Astrocyte (in vitro differentiated cells and primary cell): ENCODE data around the gene DEPDC7. TPM values are rescaled to one million over a fixed set of nuclear protein-coding genes. Genes with fewer than 3 reads are reported as not detected.

Experiments used
- DNase-seq: peaks from one replicate; pipeline ENCODE4 v3.0.0-alpha.2; 2010; ENCODE audit warnings: low read depth
- FAIRE-seq: peaks from 2 replicates; lab custom pipeline; 2011; peaks lifted over from hg19 to GRCh38; lab: Jason Lieb, UNC
- H2AFZ ChIP-seq: 2 replicates; pipeline ENCODE4 v1.6.0; 2012; ENCODE audit warnings: low read depth, low read length, inconsistent platforms
- H3K27ac ChIP-seq: 2 replicates; pipeline ENCODE4 v1.5.1; 2011; ENCODE audit warnings: low read depth, low read length, inconsistent platforms
- H3K27me3 ChIP-seq: 2 replicates; pipeline ENCODE4 v1.6.0; 2011; ENCODE audit warnings: low read length, inconsistent platforms; ENCODE audit not compliant: insufficient read depth
- H3K36me3 ChIP-seq: 2 replicates; pipeline ENCODE4 v1.5.1; 2011; ENCODE audit warnings: low read length, inconsistent platforms; ENCODE audit not compliant: insufficient read depth
- H3K4me1 ChIP-seq: 2 replicates; pipeline ENCODE4 v1.5.1; 2011; ENCODE audit warnings: low read length, inconsistent platforms; ENCODE audit not compliant: insufficient read depth
- H3K4me2 ChIP-seq: 2 replicates; pipeline ENCODE4 v1.6.0; 2012; ENCODE audit warnings: low read length, inconsistent platforms
- H3K4me3 ChIP-seq: 2 replicates; pipeline ENCODE4 v1.5.1; 2011; ENCODE audit warnings: low read depth, mild to moderate bottlenecking, low read length, inconsistent platforms; ENCODE audit not compliant: insufficient read depth
- H3K79me2 ChIP-seq: 2 replicates; pipeline ENCODE4 v1.6.0; 2012; ENCODE audit warnings: mild to moderate bottlenecking, low read length, inconsistent platforms; ENCODE audit not compliant: insufficient read depth
- H3K9ac ChIP-seq: 2 replicates; pipeline ENCODE4 v1.6.0; 2012; ENCODE audit warnings: mild to moderate bottlenecking, low read length, inconsistent platforms
- H3K9me3 ChIP-seq: 2 replicates; pipeline ENCODE4 v1.5.1; 2012; ENCODE audit warnings: low read depth, mild to moderate bottlenecking, low read length, inconsistent platforms; ENCODE audit not compliant: insufficient read depth
- H4K20me1 ChIP-seq: 2 replicates; pipeline ENCODE4 v1.6.0; 2012; ENCODE audit warnings: low read length, inconsistent platforms; ENCODE audit not compliant: insufficient read depth
- H3K27ac Mint-ChIP-seq: one replicate; pipeline ENCODE4 v1.8.0; 2021; ENCODE audit warnings: mild to moderate bottlenecking, mixed read lengths; ENCODE audit not compliant: unreplicated experiment
- H3K27me3 Mint-ChIP-seq: one replicate; pipeline ENCODE4 v1.8.0; 2021; ENCODE audit warnings: low read depth, mixed read lengths; ENCODE audit not compliant: unreplicated experiment
- H3K36me3 Mint-ChIP-seq: one replicate; pipeline ENCODE4 v1.8.0; 2021; ENCODE audit warnings: low read depth, mixed read lengths; ENCODE audit not compliant: unreplicated experiment
- H3K4me1 Mint-ChIP-seq: one replicate; pipeline ENCODE4 v1.8.0; 2021; ENCODE audit warnings: low read depth, mixed read lengths; ENCODE audit not compliant: unreplicated experiment
- H3K4me3 Mint-ChIP-seq: one replicate; pipeline ENCODE4 v1.8.0; 2021; ENCODE audit warnings: mild to moderate bottlenecking, moderate library complexity, mixed read lengths; ENCODE audit not compliant: unreplicated experiment
- H3K9me3 Mint-ChIP-seq: one replicate; pipeline ENCODE4 v1.8.0; 2021; ENCODE audit warnings: mild to moderate bottlenecking, mixed read lengths; ENCODE audit not compliant: unreplicated experiment
- CTCF ChIP-seq: IDR thresholded peaks from 2 replicates; pipeline ENCODE4 v1.5.1; 2011; ENCODE audit warnings: low read depth, mild to moderate bottlenecking, inconsistent platforms, low read length, moderate library complexity; ENCODE audit not compliant: insufficient read depth
- EZH2 ChIP-seq: IDR thresholded peaks from 2 replicates; pipeline ENCODE4 v1.6.1; 2012; ENCODE audit warnings: mild to moderate bottlenecking, low read length, inconsistent platforms; ENCODE audit not compliant: insufficient read depth
- total RNA-seq: library from RNA; stranded (reverse); gene quantifications from 2 replicates; pipeline ENCODE4 v1.2.1, GENCODE V29; 2021

DEPDC7 gene
- total RNA-seq, 1 donor from 2014 or later = 3.7 TPM

- Mint-ChIP-seq H3K4me3 (no peak overlapping the region), H3K27me3 (peaks cover 4% of the 10 kb centered on the region), H3K9me3 (no peaks in the 10 kb centered on the region), H3K36me3 (no peaks in the 10 kb centered on the region), H3K27ac (no peak overlapping the region), H3K4me1 (peaks cover 3% of the 10 kb centered on the region)
- Histone ChIP-seq H3K9ac (no peak overlapping the region), H2AFZ (no peak overlapping the region), H3K4me3 (no peak overlapping the region), H3K27me3 (no peaks in the 10 kb centered on the region), H3K27ac (no peak overlapping the region), H3K9me3 (no peaks in the 10 kb centered on the region), H4K20me1 (no peaks in the 10 kb centered on the region), H3K79me2 (peaks cover 6% of the 10 kb centered on the region), H3K4me2 (no peak overlapping the region), H3K4me1 (peaks cover 1% of the 10 kb centered on the region), H3K36me3 (no peaks in the 10 kb centered on the region)
- DNase-seq = no peak
- no peak for FAIRE-seq
- TF ChIP-seq CTCF = no peak
Measured at GRCh38 chr11:33021501-33021900, 5.8 kb downstream of the DEPDC7 start.

- Mint-ChIP-seq H3K27me3 (peaks cover 4% of the 10 kb centered on the region), H3K4me1 (peaks cover 2% of the 10 kb centered on the region), H3K27ac (no peak overlapping the region), H3K4me3 (no peak overlapping the region), H3K9me3 (no peaks in the 10 kb centered on the region), H3K36me3 (no peaks in the 10 kb centered on the region)
- H3K36me3 ChIP-seq = no peaks in the 10 kb centered on the region
- H3K9ac ChIP-seq = no peak overlapping the region
- TF ChIP-seq EZH2 = no peak
- no peak for TF ChIP-seq CTCF
- H3K9me3 ChIP-seq = no peaks in the 10 kb centered on the region
- H3K27ac ChIP-seq = no peak overlapping the region
- H3K4me1 ChIP-seq = peaks cover under 1% of the 10 kb centered on the region
- no peak overlapping the region for H3K4me3 ChIP-seq
- no peak overlapping the region for H2AFZ ChIP-seq
- H3K79me2 ChIP-seq = peaks cover 6% of the 10 kb centered on the region
- no peaks in the 10 kb centered on the region for H3K27me3 ChIP-seq
- no peaks in the 10 kb centered on the region for H4K20me1 ChIP-seq
- DNase-seq (no peak), FAIRE-seq (no peak)
- H3K4me2 ChIP-seq = no peak overlapping the region
Measured at GRCh38 chr11:33021937-33022336, 6.3 kb downstream of the DEPDC7 start.

- Histone ChIP-seq H2AFZ (no peak overlapping the region), H3K4me1 (peaks cover 18% of the 10 kb centered on the region), H3K27me3 (no peaks in the 10 kb centered on the region), H3K36me3 (no peaks in the 10 kb centered on the region), H4K20me1 (no peaks in the 10 kb centered on the region), H3K4me2 (no peak overlapping the region), H3K27ac (no peak overlapping the region), H3K9ac (no peak overlapping the region), H3K4me3 (no peak overlapping the region), H3K9me3 (no peaks in the 10 kb centered on the region), H3K79me2 (peaks cover 1% of the 10 kb centered on the region)
- Mint-ChIP-seq H3K36me3 (no peaks in the 10 kb centered on the region), H3K27me3 (no peaks in the 10 kb centered on the region), H3K4me1 (peaks cover 14% of the 10 kb centered on the region), H3K27ac (no peak overlapping the region), H3K9me3 (no peaks in the 10 kb centered on the region), H3K4me3 (no peak overlapping the region)
- DNase-seq (no peak), FAIRE-seq (no peak)
- TF ChIP-seq CTCF (no peak), EZH2 (no peak)
Measured at GRCh38 chr11:33025339-33025722, 9.7 kb downstream of the DEPDC7 start.
